ENCODE results near the gene PRIM2.
"Not testable (repeated sequence)": the region's sequence is repeated elsewhere in the genome, so short reads cannot be mapped to it uniquely, and the experiment has no call there.

PRIM2 gene

GRCh38 chr6:57310095-57310816 lies 7.2 kb upstream of the PRIM2 start:
- DNase-seq (ENCODE audit: low read depth), result not testable (repeated sequence)

GRCh38 chr6:57310817-57311157 lies 6.6 kb upstream of the PRIM2 start:
- no peak for DNase-seq (ENCODE audit: low read depth)

- not testable (repeated sequence) for DNase-seq (ENCODE audit: low read depth)
Measured at GRCh38 chr6:57311300-57312003, 6.0 kb upstream of the PRIM2 start.

- no peak for DNase-seq (ENCODE audit: low read depth)
Measured at GRCh38 chr6:57312004-57312345, 5.5 kb upstream of the PRIM2 start.

- no peak for DNase-seq (ENCODE audit: low read depth)
Measured at GRCh38 chr6:57313009-57313408, 4.4 kb upstream of the PRIM2 start.

GRCh38 chr6:57313711-57314471 lies 3.5 kb upstream of the PRIM2 start:
- DNase-seq (ENCODE audit: low read depth), result peak; percentile 91

- no peak for DNase-seq (ENCODE audit: low read depth)
Measured at GRCh38 chr6:57315111-57315510, 2.3 kb upstream of the PRIM2 start.

- no peak for DNase-seq (ENCODE audit: low read depth)
Measured at GRCh38 chr6:57315851-57316250, 1.6 kb upstream of the PRIM2 start.

GRCh38 chr6:57316581-57317059 lies 810 bp upstream of the PRIM2 start:
- DNase-seq (ENCODE audit: low read depth), result peak; percentile 66

GRCh38 chr6:57324538-57324937 lies 7.1 kb downstream of the PRIM2 start:
- no peak for DNase-seq (ENCODE audit: low read depth)

GRCh38 chr6:57327311-57327710 lies 9.9 kb downstream of the PRIM2 start:
- DNase-seq (ENCODE audit: low read depth), result no peak

GRCh38 chr6:57328074-57328473 lies 10.6 kb downstream of the PRIM2 start:
- DNase-seq (ENCODE audit: low read depth), result no peak

- no peak for DNase-seq (ENCODE audit: low read depth)
Measured at GRCh38 chr6:57329933-57330332, 12.5 kb downstream of the PRIM2 start.

- DNase-seq (ENCODE audit: low read depth), result no peak
Measured at GRCh38 chr6:57342148-57342669, 24.8 kb downstream of the PRIM2 start.

- DNase-seq (ENCODE audit: low read depth), result not testable (repeated sequence)
Measured at GRCh38 chr6:57343342-57343741, 25.9 kb downstream of the PRIM2 start.

GRCh38 chr6:57346715-57347114 lies 29.3 kb downstream of the PRIM2 start:
- DNase-seq (ENCODE audit: low read depth), result not testable (repeated sequence)

GRCh38 chr6:57347597-57347996 lies 30.2 kb downstream of the PRIM2 start:
- not testable (repeated sequence) for DNase-seq (ENCODE audit: low read depth)

GRCh38 chr6:57350443-57350842 lies 33.0 kb downstream of the PRIM2 start:
- DNase-seq (ENCODE audit: low read depth), result not testable (repeated sequence)

- not testable (repeated sequence) for DNase-seq (ENCODE audit: low read depth)
Measured at GRCh38 chr6:57352596-57352995, 35.2 kb downstream of the PRIM2 start.

- not testable (repeated sequence) for DNase-seq (ENCODE audit: low read depth)
Measured at GRCh38 chr6:57358319-57358718, 40.9 kb downstream of the PRIM2 start.

GRCh38 chr6:57359766-57360165 lies 42.3 kb downstream of the PRIM2 start:
- DNase-seq (ENCODE audit: low read depth), result not testable (repeated sequence)

- DNase-seq (ENCODE audit: low read depth), result not testable (repeated sequence)
Measured at GRCh38 chr6:57362340-57362739, 44.9 kb downstream of the PRIM2 start.

Data from HS-27A (cell line).